H9 (cell line): ENCODE results near the gene ZMAT5. TPM values are rescaled to one million over a fixed set of nuclear protein-coding genes. Genes with fewer than 3 reads are reported as not detected.

Experiments used
- DNase-seq: peaks from one replicate; pipeline ENCODE4 v3.0.0-alpha.2; 2017
- H2AFZ ChIP-seq: one replicate; pipeline ENCODE4 v1.6.1; 2013; ENCODE audit warnings: mild to moderate bottlenecking, low read length, control low read depth, moderate library complexity
- H2AK5ac ChIP-seq: 2 replicates; pipeline ENCODE4 v1.6.1; 2013; ENCODE audit warnings: low read length, control low read depth, mixed read lengths; ENCODE audit not compliant: insufficient read length
- H2BK120ac ChIP-seq: one replicate; pipeline ENCODE4 v1.6.1; 2013; ENCODE audit warnings: low read depth, mild to moderate bottlenecking, low read length, control low read depth, inconsistent platforms; ENCODE audit not compliant: poor library complexity, severe bottlenecking
- H2BK12ac ChIP-seq: 2 replicates; pipeline ENCODE4 v1.6.1; 2013; ENCODE audit warnings: low read length, control low read depth, mixed read lengths, low read depth; ENCODE audit not compliant: insufficient read length
- H2BK15ac ChIP-seq: 2 replicates; pipeline ENCODE4 v1.6.1; 2013; ENCODE audit warnings: low read depth, low read length, control low read depth
- H2BK20ac ChIP-seq: one replicate; pipeline ENCODE4 v1.6.1; 2013; ENCODE audit warnings: low read depth, mild to moderate bottlenecking, low read length, control low read depth, inconsistent platforms; ENCODE audit not compliant: poor library complexity, severe bottlenecking
- H2BK5ac ChIP-seq: 2 replicates; pipeline ENCODE4 v1.6.1; 2013; ENCODE audit warnings: low read length, control low read depth, mixed read lengths; ENCODE audit not compliant: insufficient read length
- H3K14ac ChIP-seq: 2 replicates; pipeline ENCODE4 v1.6.1; 2013; ENCODE audit warnings: low read length, control low read depth; ENCODE audit not compliant: insufficient read depth
- H3K18ac ChIP-seq: 2 replicates; pipeline ENCODE4 v1.6.1; 2013; ENCODE audit warnings: low read depth, mild to moderate bottlenecking, mixed read lengths, low read length, control low read depth; ENCODE audit not compliant: insufficient read length
- H3K23ac ChIP-seq: 2 replicates; pipeline ENCODE4 v1.6.1; 2013; ENCODE audit warnings: low read length, control low read depth, mixed read lengths, low read depth; ENCODE audit not compliant: insufficient read length
- H3K23me2 ChIP-seq: 2 replicates; pipeline ENCODE4 v1.6.1; 2013; ENCODE audit warnings: low read depth, mild to moderate bottlenecking, mixed read lengths, low read length, control low read depth; ENCODE audit not compliant: insufficient read length, poor library complexity, severe bottlenecking
- H3K27ac ChIP-seq: 2 replicates; pipeline ENCODE4 v1.5.1; 2013; ENCODE audit warnings: low read length, control low read depth, mixed read lengths, low read depth; ENCODE audit not compliant: insufficient read length
- H3K27me3 ChIP-seq: 2 replicates; pipeline ENCODE4 v1.6.1; 2013; ENCODE audit warnings: low read length, control low read depth, inconsistent platforms; ENCODE audit not compliant: insufficient read depth
- H3K4ac ChIP-seq: 2 replicates; pipeline ENCODE4 v1.6.1; 2013; ENCODE audit warnings: low read depth, mild to moderate bottlenecking, control low read depth, inconsistent platforms, low read length, moderate library complexity
- H3K4me1 ChIP-seq: 2 replicates; pipeline ENCODE4 v1.6.1; 2013; ENCODE audit warnings: low read length, control low read depth, inconsistent platforms; ENCODE audit not compliant: insufficient read depth
- H3K4me2 ChIP-seq: 2 replicates; pipeline ENCODE4 v1.6.1; 2013; ENCODE audit warnings: low read length, control low read depth, mixed read lengths; ENCODE audit not compliant: insufficient read length, insufficient read depth
- H3K56ac ChIP-seq: 2 replicates; pipeline ENCODE4 v1.6.1; 2013; ENCODE audit warnings: low read depth, mild to moderate bottlenecking, mixed read lengths, low read length, control low read depth; ENCODE audit not compliant: insufficient read length
- H3K79me1 ChIP-seq: 2 replicates; pipeline ENCODE4 v1.6.1; 2013; ENCODE audit warnings: low read depth, mild to moderate bottlenecking, moderate library complexity, low read length, control low read depth, inconsistent platforms; ENCODE audit not compliant: insufficient read depth, poor library complexity, severe bottlenecking
- H3K79me2 ChIP-seq: 2 replicates; pipeline ENCODE4 v1.6.1; 2013; ENCODE audit warnings: low read length, control low read depth, inconsistent platforms; ENCODE audit not compliant: insufficient read depth
- H3K9ac ChIP-seq: 2 replicates; pipeline ENCODE4 v1.6.1; 2013; ENCODE audit warnings: low read length, control low read depth, mixed read lengths; ENCODE audit not compliant: insufficient read length; ENCODE audit errors: extremely low read depth
- H3K9me3 ChIP-seq: one replicate; pipeline ENCODE4 v1.6.1; 2013; ENCODE audit warnings: low read depth, low read length, inconsistent platforms; ENCODE audit not compliant: control insufficient read depth
- H3T11ph ChIP-seq: one replicate; pipeline ENCODE4 v1.6.1; 2013; ENCODE audit warnings: mild to moderate bottlenecking, low read length, control low read depth, inconsistent platforms
- H4K20me1 ChIP-seq: one replicate; pipeline ENCODE4 v1.6.1; 2013; ENCODE audit not compliant: control insufficient read depth, insufficient read length, insufficient read depth
- H4K5ac ChIP-seq: 2 replicates; pipeline ENCODE4 v1.6.1; 2013; ENCODE audit warnings: low read depth, mild to moderate bottlenecking, mixed read lengths, low read length, control low read depth; ENCODE audit not compliant: insufficient read length
- H4K8ac ChIP-seq: replicated peaks from 2 replicates; pipeline ENCODE4 v1.6.1; 2013; ENCODE audit warnings: low read length, control low read depth, mixed read lengths, low read depth; ENCODE audit not compliant: insufficient read length
- H4K91ac ChIP-seq: 2 replicates; pipeline ENCODE4 v1.6.1; 2013; ENCODE audit warnings: low read depth, mild to moderate bottlenecking, moderate library complexity, mixed read lengths, low read length, control low read depth; ENCODE audit not compliant: insufficient read length
- H3K27ac Mint-ChIP-seq, 3 experiments: 2 replicates in 2 of 3; 3 replicates in 1 of 3; pipeline ENCODE4 v1.8.0; 2020 to 2021; ENCODE audit warnings: mixed read lengths in 3 of 3, mild to moderate bottlenecking in 1 of 3, moderate library complexity in 1 of 3
- H3K27me3 Mint-ChIP-seq: 2 replicates; pipeline ENCODE4 v1.8.0; 2021; ENCODE audit warnings: low read depth, mild to moderate bottlenecking, moderate library complexity, mixed read lengths
- H3K36me3 Mint-ChIP-seq, 3 experiments: 2 replicates in 2 of 3; 3 replicates in 1 of 3; pipeline ENCODE4 v1.8.0; 2020 to 2021; ENCODE audit warnings: low read depth in 3 of 3, mixed read lengths in 3 of 3; ENCODE audit not compliant: insufficient read depth in 1 of 3
- H3K4me1 Mint-ChIP-seq, 2 experiments: 2 replicates each; pipeline ENCODE4 v1.8.0; 2020; ENCODE audit warnings: mixed read lengths in 2 of 2
- H3K4me3 Mint-ChIP-seq, 2 experiments: 2 replicates in 1 of 2; 3 replicates in 1 of 2; pipeline ENCODE4 v1.8.0; 2020 to 2021; ENCODE audit warnings: mild to moderate bottlenecking in 2 of 2, mixed read lengths in 2 of 2, moderate library complexity in 1 of 2
- H3K9me3 Mint-ChIP-seq, 2 experiments: 2 replicates in 1 of 2; 3 replicates in 1 of 2; pipeline ENCODE4 v1.8.0; 2020; ENCODE audit warnings: mild to moderate bottlenecking in 2 of 2, mixed read lengths in 2 of 2, moderate library complexity in 1 of 2
- CTCF ChIP-seq: fragments of 200-600 bp; sonication (generic); conservative IDR thresholded peaks from 3 replicates; pipeline ENCODE4 v1.8.0; 2021; ENCODE audit warnings: antibody characterized with exemption, mild to moderate bottlenecking
- WGBS: extraction: QIAGEN DNeasy Blood & Tissue Kit; methylation state at CpG from one replicate; pipeline ENCODE4 v1.1.7; 2013; ENCODE audit warnings: missing lambda C conversion rate, low lambda C conversion rate, mixed read lengths; ENCODE audit not compliant: insufficient read length; ENCODE audit errors: extremely low coverage; 5-methylcytosine and 5-hydroxymethylcytosine counted together
- total RNA-seq: library from RNA; stranded (reverse); gene quantifications from 2 replicates; pipeline ENCODE4 v1.2.1, GENCODE V29; 2021

Gene ZMAT5
- total RNA-seq, 1 experiment from 2014 or later = 13.9 TPM

GRCh38 chr22:29740216-29740615 is 26.6 kb downstream of the ZMAT5 start:
- H3K23me2 ChIP-seq = peaks cover 4% of the 10 kb centered on the region
- no peaks in the 10 kb centered on the region for H3K79me1 ChIP-seq
- H4K20me1 ChIP-seq = no peaks in the 10 kb centered on the region
- no peak overlapping the region for H3K56ac ChIP-seq
- Mint-ChIP-seq H3K27me3 (no peaks in the 10 kb centered on the region), H3K4me1 (peaks cover 4 to 6% of the 10 kb centered on the region in 2 experiments), H3K9me3 (peaks cover 3% of the 10 kb centered on the region in 2 experiments; a peak in 3 of 5 replicates), H3K27ac (no peak overlapping the region), H3K4me3 (no peak overlapping the region), H3K36me3 (peaks cover 0 to 5% (median 5%) of the 10 kb centered on the region in 3 experiments; a peak in 3 of 7 replicates)
- H3K4me2 ChIP-seq = no peak overlapping the region
- no peak overlapping the region; the same call in 1 of the 2 replicates for H3K14ac ChIP-seq
- H3K27ac ChIP-seq = no peak overlapping the region
- H4K8ac ChIP-seq = no peak overlapping the region
- no peaks in the 10 kb centered on the region for H3K27me3 ChIP-seq
- no peak for DNase-seq
- H3K18ac ChIP-seq = no peak overlapping the region
- no peaks in the 10 kb centered on the region for H3K79me2 ChIP-seq
- H2BK120ac ChIP-seq = no peak overlapping the region
- TF ChIP-seq CTCF = no peak
- H3K9ac ChIP-seq = no peak overlapping the region
- H2BK5ac ChIP-seq = no peak overlapping the region
- H3K23ac ChIP-seq = no peak overlapping the region
- H3K9me3 ChIP-seq = no peaks in the 10 kb centered on the region
- no CpG with 5 or more reads among the region's 5 CpGs for WGBS
- no peak overlapping the region for H2BK20ac ChIP-seq
- H2BK15ac ChIP-seq = no peak overlapping the region; the same call in 1 of the 2 replicates
- no peak overlapping the region for H2AFZ ChIP-seq
- no peak overlapping the region for H4K91ac ChIP-seq
- H2AK5ac ChIP-seq = no peak overlapping the region
- H3T11ph ChIP-seq = no peak overlapping the region
- H4K5ac ChIP-seq = no peak overlapping the region
- H3K4me1 ChIP-seq = no peaks in the 10 kb centered on the region
- no peak overlapping the region for H3K4ac ChIP-seq
- H2BK12ac ChIP-seq = no peak overlapping the region
